NCI-H128 (cell line): ENCODE data around the gene SLC25A39.
"Not testable (repeated sequence)": the region's sequence is repeated elsewhere in the genome, so short reads cannot be mapped to it uniquely, and the experiment has no call there.

Source experiments
- DNase-seq: peaks from one replicate; lab custom pipeline; 2025; ENCODE audit not compliant: unreplicated experiment; lab: John Stamatoyannopoulos, UW

SLC25A39 gene

GRCh38 chr17:44335968-44336367 lies 11.3 kb upstream of the SLC25A39 start:
- DNase-seq, result no peak

GRCh38 chr17:44335564-44335963 lies 10.9 kb upstream of the SLC25A39 start:
- no peak for DNase-seq

- DNase-seq, result no peak
Measured at GRCh38 chr17:44334727-44335126, 10.1 kb upstream of the SLC25A39 start.

- no peak for DNase-seq
Measured at GRCh38 chr17:44334315-44334714, 9.7 kb upstream of the SLC25A39 start.

- DNase-seq, result no peak
Measured at GRCh38 chr17:44333371-44333770, 8.7 kb upstream of the SLC25A39 start.

GRCh38 chr17:44331249-44331760 lies 6.7 kb upstream of the SLC25A39 start:
- no peak for DNase-seq

GRCh38 chr17:44330263-44330662 lies 5.6 kb upstream of the SLC25A39 start:
- not testable (repeated sequence) for DNase-seq

- DNase-seq, result not testable (repeated sequence)
Measured at GRCh38 chr17:44329516-44329915, 4.9 kb upstream of the SLC25A39 start.

GRCh38 chr17:44327715-44328449 lies 3.3 kb upstream of the SLC25A39 start:
- DNase-seq, result no peak

GRCh38 chr17:44326861-44327444 lies 2.3 kb upstream of the SLC25A39 start:
- peak; percentile 72 for DNase-seq

GRCh38 chr17:44324092-44324570 lies 492 bp downstream of the SLC25A39 start:
- DNase-seq, result no peak

- no peak for DNase-seq
Measured at GRCh38 chr17:44323359-44324091, 1.1 kb downstream of the SLC25A39 start.

GRCh38 chr17:44322236-44322895 lies 2.3 kb downstream of the SLC25A39 start:
- DNase-seq, result no peak

- DNase-seq, result no peak
Measured at GRCh38 chr17:44321246-44322120, 3.1 kb downstream of the SLC25A39 start.

GRCh38 chr17:44320066-44320465 lies 4.6 kb downstream of the SLC25A39 start:
- DNase-seq, result no peak

GRCh38 chr17:44318077-44318892 lies 6.3 kb downstream of the SLC25A39 start:
- no peak for DNase-seq

- DNase-seq, result no peak
Measured at GRCh38 chr17:44317545-44317944, 7.1 kb downstream of the SLC25A39 start.

GRCh38 chr17:44315760-44316731 lies 8.6 kb downstream of the SLC25A39 start:
- DNase-seq, result no peak
